Measurements from ENCODE around the gene VAC14.

Gene VAC14

DNA sequence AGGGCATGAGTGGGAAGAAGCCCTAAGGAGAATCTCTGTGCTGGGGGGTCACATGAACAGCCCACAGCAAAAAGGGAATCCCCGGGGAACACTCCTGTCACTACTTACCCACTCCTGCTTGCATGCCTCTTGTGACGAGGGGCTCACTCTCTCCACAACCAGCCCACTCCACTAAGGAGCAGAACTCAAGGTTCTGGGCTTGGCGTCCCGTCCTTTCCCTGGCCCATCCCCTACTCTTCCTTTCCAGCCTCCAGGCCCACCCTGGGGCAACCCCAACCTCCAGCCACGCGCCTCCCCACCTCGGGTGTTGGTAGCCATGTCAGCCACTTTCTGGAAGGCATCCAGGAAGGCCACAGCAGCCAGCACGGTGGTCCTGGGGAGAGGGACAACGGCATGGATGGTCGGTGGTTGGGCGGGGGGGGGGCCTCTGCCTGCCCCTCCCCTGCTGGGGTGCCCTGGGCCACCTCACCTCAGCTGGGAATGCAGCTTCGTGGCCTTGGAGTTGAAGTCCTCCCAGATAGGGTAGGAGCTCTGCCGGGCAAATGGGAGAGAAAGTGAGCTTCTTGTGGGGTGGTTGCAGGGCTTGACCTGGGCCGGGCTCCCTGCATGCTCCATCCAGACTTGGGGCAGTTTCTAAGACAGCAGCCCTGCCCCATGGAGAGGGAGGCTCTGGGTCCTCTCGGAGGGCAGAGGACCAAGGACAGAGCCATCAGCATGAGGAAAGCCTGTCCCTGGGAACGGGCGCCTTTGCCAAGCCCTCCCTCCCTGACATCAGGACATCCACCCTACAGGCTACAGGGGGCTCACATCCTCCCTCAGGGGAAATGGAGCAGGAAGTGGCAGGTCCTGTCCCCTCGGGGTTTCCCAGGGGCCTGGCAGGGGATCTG lies 120.2 kb downstream of the VAC14 start:
- H3K27me3 ChIP-seq (ENCODE audit: control insufficient read depth, insufficient read depth, low read length, poor library complexity, severe bottlenecking), result no peaks in the 10 kb centered on the region
- WGBS, 2 experiments, result 90% methylated on average over 18 of the region's 18 CpGs
- H3K36me3 ChIP-seq (ENCODE audit: control insufficient read depth, insufficient read depth, low read length), result peaks cover 6% of the 10 kb centered on the region
- H3K4me1 ChIP-seq (ENCODE audit: control insufficient read depth, insufficient read depth, low read length), result peaks cover 10% of the 10 kb centered on the region
- no peak overlapping the region for H3K4me3 ChIP-seq (ENCODE audit: insufficient read depth, low read depth, low read length)
- H3K27ac ChIP-seq (ENCODE audit: insufficient read depth, low read depth, low read length, poor library complexity, severe bottlenecking), result no peak overlapping the region
- no peaks in the 10 kb centered on the region for H3K9me3 ChIP-seq (ENCODE audit: control insufficient read depth, low read length)

DNA sequence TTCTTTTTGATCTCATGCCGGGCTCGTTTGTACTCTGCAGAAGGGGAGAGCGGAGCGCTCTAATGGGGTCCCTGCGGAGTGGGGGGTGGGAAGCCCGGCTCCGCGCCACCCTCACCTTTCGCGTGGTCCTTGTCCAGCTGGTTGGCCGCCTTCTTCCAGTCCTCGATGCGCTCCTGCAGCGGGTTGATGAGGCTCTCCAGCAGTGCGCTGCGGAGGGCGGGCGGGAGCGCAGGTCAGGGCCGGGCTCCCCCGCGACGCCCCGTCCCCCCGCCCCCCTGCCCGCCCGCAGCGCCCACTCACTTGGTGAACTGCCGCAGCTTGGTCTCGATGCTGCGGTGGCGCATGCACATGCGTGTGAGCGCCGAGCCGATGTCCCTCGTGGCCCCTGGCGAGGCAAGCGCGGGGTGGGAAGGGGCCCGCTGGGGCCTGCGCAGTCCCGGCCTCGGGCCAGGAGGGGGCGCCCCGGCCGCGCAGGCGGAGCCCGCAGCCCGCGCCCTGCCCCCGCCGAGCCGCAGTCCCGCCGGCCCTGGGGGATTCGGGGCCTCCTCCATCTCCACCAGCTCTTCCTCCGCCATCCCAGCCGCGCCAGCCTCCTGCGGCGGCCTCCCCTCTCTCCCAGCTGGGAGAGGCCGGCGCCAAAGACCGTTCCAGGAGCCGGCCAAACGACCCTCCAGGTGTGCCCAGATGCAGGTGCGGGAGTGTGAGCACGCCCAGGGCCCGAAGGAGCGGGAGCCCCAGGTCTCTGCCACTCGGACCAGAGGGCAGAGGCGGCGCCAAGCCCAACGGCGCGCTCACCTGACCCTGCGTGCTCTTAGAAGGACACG lies 121.1 kb downstream of the VAC14 start:
- 49 to 50% methylated on average over 80 of the region's 80 CpGs for WGBS, 2 experiments
- Histone ChIP-seq H3K4me1 (ENCODE audit: control insufficient read depth, insufficient read depth, low read length) (peaks cover 10% of the 10 kb centered on the region), H3K36me3 (ENCODE audit: control insufficient read depth, insufficient read depth, low read length) (peaks cover 12% of the 10 kb centered on the region), H3K27ac (ENCODE audit: insufficient read depth, low read depth, low read length, poor library complexity, severe bottlenecking) (no peak overlapping the region), H3K4me3 (ENCODE audit: insufficient read depth, low read depth, low read length) (no peak overlapping the region), H3K9me3 (ENCODE audit: control insufficient read depth, low read length) (no peaks in the 10 kb centered on the region), H3K27me3 (ENCODE audit: control insufficient read depth, insufficient read depth, low read length, poor library complexity, severe bottlenecking) (no peaks in the 10 kb centered on the region)

DNA sequence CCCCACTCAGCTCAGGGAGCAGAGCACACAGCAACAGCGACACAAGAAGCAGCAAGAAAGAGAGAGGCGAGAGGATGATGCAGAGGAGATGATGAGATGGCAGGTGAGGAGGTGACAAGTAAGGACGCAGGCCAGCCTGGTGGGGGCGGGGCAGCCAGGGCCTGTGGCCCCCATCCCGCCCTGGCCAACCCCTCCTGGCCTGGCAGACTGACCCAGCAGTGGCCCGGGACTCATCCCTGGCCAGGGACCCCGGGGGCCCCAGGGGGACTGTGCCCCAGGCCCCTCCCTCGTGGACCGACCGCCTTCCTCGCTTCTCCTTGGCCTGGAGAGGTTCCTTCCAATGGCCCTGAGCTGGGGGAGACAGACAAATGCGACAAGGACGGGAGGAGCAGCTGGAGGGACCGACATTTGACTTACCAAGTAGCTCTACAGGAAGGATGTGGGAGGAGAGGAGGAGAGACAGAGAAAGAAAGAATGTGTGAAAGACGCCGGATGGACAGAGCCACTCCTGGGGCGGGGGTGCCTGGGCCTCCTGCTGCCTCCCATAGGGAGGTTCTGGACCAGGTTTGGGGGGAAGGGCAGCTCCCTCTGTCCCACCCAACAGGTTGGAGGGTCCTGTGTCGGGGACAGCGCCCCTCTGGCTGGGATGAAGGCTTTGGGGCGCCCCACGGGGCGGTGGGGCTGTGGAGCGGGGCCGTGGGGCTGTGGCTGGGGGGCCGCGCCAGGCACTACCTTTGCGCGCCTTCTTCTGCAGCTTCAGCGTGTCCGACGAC lies 121.9 kb downstream of the VAC14 start:
- no peak overlapping the region for H3K27ac ChIP-seq (ENCODE audit: insufficient read depth, low read depth, low read length, poor library complexity, severe bottlenecking)
- H3K36me3 ChIP-seq (ENCODE audit: control insufficient read depth, insufficient read depth, low read length), result peaks cover 20% of the 10 kb centered on the region

DNA sequence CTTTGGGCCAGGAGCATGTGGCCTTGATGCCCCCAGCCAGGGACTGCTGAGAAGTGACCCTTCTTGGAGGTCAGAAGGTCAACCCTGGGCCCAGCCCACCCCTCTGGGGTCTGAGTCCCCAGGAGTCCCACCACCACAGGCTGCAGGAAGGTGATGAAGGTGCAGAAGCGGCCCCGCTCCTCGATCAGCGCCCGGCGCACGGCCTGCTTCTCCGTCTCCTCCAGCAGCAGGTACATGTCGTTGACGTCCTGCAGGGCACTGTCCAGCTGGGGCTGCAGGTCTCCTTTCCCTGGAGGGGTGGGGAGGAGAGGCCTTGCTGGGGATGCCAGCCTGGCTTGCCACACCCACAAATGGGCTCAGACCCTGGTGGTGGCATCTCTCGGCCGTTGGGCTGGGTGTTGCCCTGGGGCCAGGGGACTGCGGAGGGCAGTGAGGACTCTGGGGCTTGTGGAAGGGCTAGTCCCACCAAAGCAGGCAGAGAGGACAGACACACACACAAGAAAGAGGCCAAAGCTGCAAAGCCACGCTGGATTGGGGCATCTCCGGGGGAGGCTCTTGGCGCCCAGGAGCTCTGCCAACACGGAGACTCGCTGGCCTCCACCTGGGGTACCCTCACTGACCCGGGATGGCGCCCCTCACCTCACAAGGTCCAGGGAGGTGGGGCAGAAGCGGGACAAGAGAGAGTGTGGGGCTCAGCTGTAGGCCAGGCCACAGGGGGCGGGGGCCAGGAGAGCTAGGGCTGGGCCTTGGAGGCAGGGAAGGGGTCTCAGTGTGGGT lies 122.6 kb downstream of the VAC14 start:
- 94 to 95% methylated on average over 22 of the region's 22 CpGs for WGBS, 2 experiments
- H3K36me3 ChIP-seq (ENCODE audit: control insufficient read depth, insufficient read depth, low read length), result peaks cover 20% of the 10 kb centered on the region
- H3K9me3 ChIP-seq (ENCODE audit: control insufficient read depth, low read length), result no peaks in the 10 kb centered on the region

More for the DNA sequence above, 121.9 kb downstream of the VAC14 start:
- Histone ChIP-seq H3K4me3 (ENCODE audit: insufficient read depth, low read depth, low read length) (no peak overlapping the region), H3K27me3 (ENCODE audit: control insufficient read depth, insufficient read depth, low read length, poor library complexity, severe bottlenecking) (no peaks in the 10 kb centered on the region), H3K4me1 (ENCODE audit: control insufficient read depth, insufficient read depth, low read length) (peaks cover 10% of the 10 kb centered on the region), H3K9me3 (ENCODE audit: control insufficient read depth, low read length) (no peaks in the 10 kb centered on the region)
- 91 to 92% methylated on average over 31 of the region's 31 CpGs for WGBS, 2 experiments

DNA sequence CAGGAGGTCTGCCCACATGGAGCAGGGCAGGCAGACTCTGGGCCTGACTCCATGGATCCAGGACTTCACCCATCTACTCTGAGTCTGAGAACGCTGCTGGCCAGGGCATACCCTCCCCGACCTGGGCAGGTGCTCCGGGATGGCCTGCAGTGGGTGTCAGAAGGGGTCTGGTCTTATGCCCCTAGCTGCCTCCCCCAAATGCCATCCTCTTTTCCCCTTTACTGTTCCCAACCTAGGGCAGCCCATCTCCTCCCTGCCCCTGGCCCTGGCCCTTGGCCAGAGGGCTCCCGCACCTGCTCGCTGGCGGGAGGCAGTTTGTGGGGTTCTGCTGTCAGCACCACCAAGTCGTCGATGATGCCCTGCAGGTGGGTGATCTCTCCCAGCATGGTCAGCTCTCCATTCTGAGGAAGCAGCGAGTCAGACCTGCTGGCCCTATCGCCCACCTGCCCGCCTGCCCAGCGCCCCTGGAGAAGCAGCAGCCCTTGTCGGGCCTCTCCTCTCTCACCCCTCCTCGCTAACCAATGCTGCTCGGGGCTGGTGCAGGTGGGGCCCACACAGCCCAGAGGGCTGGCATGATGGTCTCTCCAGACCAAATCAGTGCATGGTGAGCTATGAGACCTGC lies 123.3 kb downstream of the VAC14 start:
- Histone ChIP-seq H3K36me3 (ENCODE audit: control insufficient read depth, insufficient read depth, low read length) (peaks cover 20% of the 10 kb centered on the region), H3K27me3 (ENCODE audit: control insufficient read depth, insufficient read depth, low read length, poor library complexity, severe bottlenecking) (no peaks in the 10 kb centered on the region), H3K9me3 (ENCODE audit: control insufficient read depth, low read length) (no peaks in the 10 kb centered on the region), H3K27ac (ENCODE audit: insufficient read depth, low read depth, low read length, poor library complexity, severe bottlenecking) (no peak overlapping the region), H3K4me3 (ENCODE audit: insufficient read depth, low read depth, low read length) (no peak overlapping the region), H3K4me1 (ENCODE audit: control insufficient read depth, insufficient read depth, low read length) (peaks cover 10% of the 10 kb centered on the region)
- 94 to 96% methylated on average over 15 of the region's 15 CpGs for WGBS, 2 experiments

More for the DNA sequence above, 122.6 kb downstream of the VAC14 start:
- Histone ChIP-seq H3K27ac (ENCODE audit: insufficient read depth, low read depth, low read length, poor library complexity, severe bottlenecking) (no peak overlapping the region), H3K4me1 (ENCODE audit: control insufficient read depth, insufficient read depth, low read length) (peaks cover 10% of the 10 kb centered on the region), H3K27me3 (ENCODE audit: control insufficient read depth, insufficient read depth, low read length, poor library complexity, severe bottlenecking) (no peaks in the 10 kb centered on the region), H3K4me3 (ENCODE audit: insufficient read depth, low read depth, low read length) (no peak overlapping the region)

DNA sequence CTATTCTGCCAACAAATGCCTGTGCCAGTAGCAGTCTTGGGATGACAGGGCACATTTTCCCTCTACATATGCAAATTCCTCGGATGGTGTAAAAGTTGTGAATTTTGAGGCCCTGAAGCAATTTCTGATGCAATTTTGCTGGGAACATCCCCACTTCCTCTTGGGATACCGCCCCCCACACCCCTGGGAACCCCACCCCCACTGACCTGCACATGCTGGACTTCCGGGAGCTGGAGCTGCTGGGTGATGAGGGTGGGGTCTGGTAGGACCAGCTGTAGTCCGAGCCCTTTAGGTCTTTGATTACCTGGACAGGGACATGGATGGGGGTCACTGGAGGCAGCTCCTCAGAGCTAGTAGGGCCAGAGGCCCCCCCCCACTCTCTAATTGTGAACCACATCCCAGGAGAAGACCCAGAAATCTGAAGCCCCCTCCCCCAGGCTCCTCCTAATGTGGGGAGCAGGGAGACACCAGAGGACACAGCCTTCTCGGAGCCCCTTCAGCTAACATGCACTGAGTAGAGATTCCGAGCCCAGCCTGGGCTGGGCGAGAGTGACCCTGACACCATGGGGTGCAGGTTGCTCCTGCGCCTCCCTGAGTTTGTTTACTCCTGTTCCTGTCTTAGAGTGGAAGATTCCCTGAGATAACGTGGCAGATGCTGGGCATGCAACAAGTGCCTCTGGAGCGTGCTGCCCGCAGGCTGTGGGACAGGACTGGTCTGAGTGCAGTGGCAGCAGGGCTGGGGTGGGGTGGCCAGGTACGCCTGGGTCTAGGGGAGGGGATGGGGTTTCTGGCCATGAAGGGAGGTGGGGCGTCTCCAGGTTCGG lies 124.1 kb downstream of the VAC14 start:
- no peaks in the 10 kb centered on the region for H3K9me3 ChIP-seq (ENCODE audit: control insufficient read depth, low read length)
- peaks cover 5% of the 10 kb centered on the region for H3K4me1 ChIP-seq (ENCODE audit: control insufficient read depth, insufficient read depth, low read length)
- WGBS, 2 experiments, result 95 to 96% methylated on average over 13 to 14 of the region's 14 CpGs
- no peak overlapping the region for H3K4me3 ChIP-seq (ENCODE audit: insufficient read depth, low read depth, low read length)
- H3K27me3 ChIP-seq (ENCODE audit: control insufficient read depth, insufficient read depth, low read length, poor library complexity, severe bottlenecking), result no peaks in the 10 kb centered on the region
- peaks cover 20% of the 10 kb centered on the region for H3K36me3 ChIP-seq (ENCODE audit: control insufficient read depth, insufficient read depth, low read length)
- no peak overlapping the region for H3K27ac ChIP-seq (ENCODE audit: insufficient read depth, low read depth, low read length, poor library complexity, severe bottlenecking)

DNA sequence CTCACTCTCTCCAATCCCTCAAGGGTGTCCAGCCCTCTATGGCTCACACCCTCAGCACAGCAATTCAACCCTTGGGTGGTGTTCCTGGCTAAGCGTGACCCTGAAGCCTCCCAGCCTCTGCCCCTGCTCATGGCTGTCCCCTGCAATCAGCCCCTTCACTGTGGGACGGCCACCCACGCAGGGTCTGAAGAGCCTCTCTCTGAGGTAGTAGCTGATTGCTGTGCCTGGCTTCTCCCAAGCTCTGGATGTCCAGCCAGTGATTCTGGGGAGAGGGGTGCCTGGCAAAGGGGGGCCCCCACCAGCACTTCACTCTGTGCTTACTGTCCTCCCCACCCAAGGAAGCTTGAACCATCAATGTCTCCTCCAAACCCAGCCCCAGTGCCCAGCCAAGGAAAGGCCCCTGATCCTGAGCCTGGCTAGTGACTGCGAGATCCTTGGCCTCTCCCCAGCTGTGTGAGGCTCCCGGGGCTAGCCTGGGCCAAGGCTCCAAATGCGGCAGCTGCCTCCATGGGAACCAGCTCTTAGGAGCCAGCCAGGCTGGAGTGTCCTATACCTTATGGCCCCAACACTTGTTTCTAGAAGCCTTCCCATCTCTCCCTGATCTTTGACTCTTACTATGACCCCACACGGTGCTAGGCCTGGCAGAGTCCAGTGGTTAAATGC lies 125.0 kb downstream of the VAC14 start:
- H3K9me3 ChIP-seq (ENCODE audit: control insufficient read depth, low read length), result no peaks in the 10 kb centered on the region
- peaks cover 20% of the 10 kb centered on the region for H3K36me3 ChIP-seq (ENCODE audit: control insufficient read depth, insufficient read depth, low read length)
- H3K4me1 ChIP-seq (ENCODE audit: control insufficient read depth, insufficient read depth, low read length), result peaks cover 3% of the 10 kb centered on the region
- H3K4me3 ChIP-seq (ENCODE audit: insufficient read depth, low read depth, low read length), result no peak overlapping the region
- H3K27me3 ChIP-seq (ENCODE audit: control insufficient read depth, insufficient read depth, low read length, poor library complexity, severe bottlenecking), result no peaks in the 10 kb centered on the region
- H3K27ac ChIP-seq (ENCODE audit: insufficient read depth, low read depth, low read length, poor library complexity, severe bottlenecking), result no peak overlapping the region
- WGBS, 2 experiments, result 93 to 94% methylated on average over 7 of the region's 7 CpGs

DNA sequence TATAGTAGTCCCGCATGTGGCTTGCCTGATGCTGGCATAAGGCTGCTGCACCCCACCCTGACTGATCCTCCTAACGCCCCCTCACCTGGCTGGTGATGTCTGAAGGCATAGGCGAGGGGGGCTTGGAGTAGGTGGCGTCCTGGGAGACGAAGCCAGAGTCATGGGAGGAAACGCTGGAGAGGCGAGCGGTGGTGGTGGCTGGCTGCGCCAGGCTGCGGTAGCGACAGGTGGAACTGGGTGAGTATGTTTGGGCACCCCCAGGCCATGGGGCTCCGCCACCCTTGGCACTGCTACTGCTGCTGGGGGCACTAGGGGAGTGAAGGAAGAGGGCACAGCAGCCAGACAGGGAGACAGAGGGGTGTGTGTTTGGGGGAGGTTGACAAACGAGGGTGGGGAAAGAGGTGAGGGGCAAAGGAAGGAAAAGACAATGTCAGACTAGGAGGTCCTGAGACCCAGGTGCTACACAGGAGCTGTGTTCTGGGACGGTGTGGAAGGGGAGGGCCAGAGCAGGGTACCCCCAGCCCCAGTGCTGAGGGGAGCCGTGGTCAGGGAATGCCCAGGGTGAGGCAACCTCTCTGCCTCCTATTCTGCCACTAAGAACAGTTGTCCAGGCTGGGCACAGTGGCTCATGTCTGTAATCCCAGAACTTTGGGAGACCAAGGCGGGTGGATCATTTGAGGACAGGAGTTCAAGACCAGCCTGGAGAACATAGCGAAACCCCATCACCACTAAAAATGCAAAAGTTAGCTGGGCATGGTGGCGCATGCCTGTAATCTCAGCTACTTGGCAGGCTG lies 126.5 kb downstream of the VAC14 start:
- H3K36me3 ChIP-seq (ENCODE audit: control insufficient read depth, insufficient read depth, low read length), result peaks cover 29% of the 10 kb centered on the region
- H3K4me1 ChIP-seq (ENCODE audit: control insufficient read depth, insufficient read depth, low read length), result no peaks in the 10 kb centered on the region
- no peaks in the 10 kb centered on the region for H3K9me3 ChIP-seq (ENCODE audit: control insufficient read depth, low read length)
- no peaks in the 10 kb centered on the region for H3K27me3 ChIP-seq (ENCODE audit: control insufficient read depth, insufficient read depth, low read length, poor library complexity, severe bottlenecking)
- H3K4me3 ChIP-seq (ENCODE audit: insufficient read depth, low read depth, low read length), result no peak overlapping the region
- WGBS, 2 experiments, result 94 to 96% methylated on average over 18 of the region's 18 CpGs
- H3K27ac ChIP-seq (ENCODE audit: insufficient read depth, low read depth, low read length, poor library complexity, severe bottlenecking), result no peak overlapping the region

All from ectodermal cell (in vitro differentiated cells).